HG02885 (cell line): ENCODE results near the gene POMP.
"Not testable (repeated sequence)": the region's sequence is repeated elsewhere in the genome, so short reads cannot be mapped to it uniquely, and the experiment has no call there.

Experiments
- ATAC-seq: cut with Tn5 transposase; IDR thresholded peaks from one replicate; pipeline ENCODE4 v1.9.1; 2021; ENCODE audit warnings: mild to moderate bottlenecking; ENCODE audit not compliant: unreplicated experiment, poor library complexity

Gene POMP

DNA sequence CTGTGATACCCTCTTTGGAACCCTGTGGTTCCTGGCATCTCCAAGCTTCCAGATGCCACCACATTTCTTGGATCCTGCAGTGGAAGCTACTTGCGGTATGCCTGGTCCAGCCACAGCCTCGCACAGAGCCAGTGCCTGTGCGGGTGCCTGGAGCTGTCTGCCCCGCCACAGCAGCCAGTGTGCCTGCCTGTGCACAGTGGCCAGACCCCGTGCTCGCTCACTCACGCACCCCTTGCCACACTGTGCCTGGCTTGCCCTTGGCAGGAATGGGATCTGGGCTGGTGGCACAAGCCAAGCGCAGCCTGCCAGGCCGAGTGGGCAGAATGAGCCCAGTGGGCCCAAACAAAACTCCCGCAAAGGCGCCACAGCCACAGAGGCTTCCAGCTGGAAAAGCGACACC is 26.2 kb downstream of the POMP start:
- no peak for ATAC-seq

GRCh38 chr13:28685892-28686291 is 27.0 kb downstream of the POMP start:
- ATAC-seq: no peak

GRCh38 chr13:28693605-28694491 is 34.9 kb downstream of the POMP start:
- not testable (repeated sequence) for ATAC-seq

DNA sequence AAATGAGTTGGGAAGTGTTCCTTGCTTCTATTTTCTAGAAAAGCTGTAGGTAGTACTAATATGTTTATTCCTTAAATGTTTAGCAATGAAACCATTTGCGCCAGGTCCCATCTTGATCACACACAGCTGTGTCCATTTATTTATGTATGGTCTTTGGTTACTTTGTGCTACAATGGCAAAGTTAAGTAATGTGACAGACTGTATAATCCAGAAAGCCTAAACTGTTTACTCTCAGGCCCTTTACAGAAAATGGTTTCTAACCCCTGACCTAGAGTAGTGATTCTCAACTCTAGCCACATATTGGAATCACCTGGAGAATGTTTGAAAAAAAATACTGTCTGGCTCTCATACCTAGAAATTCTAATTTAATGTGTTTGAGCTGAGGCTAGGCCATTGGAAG is 38.5 kb downstream of the POMP start:
- no peak for ATAC-seq

DNA sequence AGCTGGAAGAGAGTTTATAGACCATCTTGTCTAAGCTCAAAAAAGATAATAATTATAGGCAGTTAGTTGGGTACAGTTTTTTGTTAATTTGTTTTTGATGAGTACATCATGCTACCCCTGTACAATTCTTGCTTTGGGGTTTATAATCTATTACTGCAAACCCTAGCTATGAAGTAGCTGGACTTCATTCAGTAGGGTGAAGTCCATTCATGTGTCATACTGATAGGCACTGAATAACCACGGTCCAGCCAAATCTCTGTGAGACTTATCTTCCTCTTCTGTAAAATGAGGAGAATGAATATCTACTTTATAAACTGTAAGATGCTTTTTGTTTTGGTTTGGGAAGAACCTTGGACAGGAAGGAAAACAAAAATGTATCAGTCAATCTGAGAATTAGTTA is 40.3 kb downstream of the POMP start:
- no peak for ATAC-seq

GRCh38 chr13:28704282-28704681 is 45.4 kb downstream of the POMP start:
- no peak for ATAC-seq

- ATAC-seq: no peak
Observed at GRCh38 chr13:28704919-28705318, 46.0 kb downstream of the POMP start.

- no peak for ATAC-seq
Observed at GRCh38 chr13:28705461-28706083, 46.6 kb downstream of the POMP start.

- peak; percentile 97 for ATAC-seq
Observed at GRCh38 chr13:28707629-28708427, 48.9 kb downstream of the POMP start.

DNA sequence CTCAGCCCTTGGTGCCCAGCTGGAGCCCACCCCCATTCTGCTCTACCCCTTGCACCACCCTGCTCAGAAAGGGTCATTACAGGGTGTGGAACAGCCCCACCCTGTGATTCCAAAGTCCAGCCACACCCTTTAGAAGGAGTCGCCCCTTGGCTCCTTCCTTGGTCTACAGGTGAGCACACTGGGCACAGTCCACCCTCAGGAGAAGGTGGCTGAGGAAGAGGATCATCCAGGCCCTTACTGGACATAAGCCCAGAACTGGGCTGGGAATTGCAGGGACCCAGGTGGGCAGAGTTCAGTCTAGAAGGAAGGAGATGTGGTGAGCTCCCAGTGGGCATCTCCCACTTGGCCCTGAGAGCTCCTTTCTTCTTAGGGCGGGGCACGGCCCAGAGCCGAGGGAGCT is 51.2 kb downstream of the POMP start:
- no peak for ATAC-seq

DNA sequence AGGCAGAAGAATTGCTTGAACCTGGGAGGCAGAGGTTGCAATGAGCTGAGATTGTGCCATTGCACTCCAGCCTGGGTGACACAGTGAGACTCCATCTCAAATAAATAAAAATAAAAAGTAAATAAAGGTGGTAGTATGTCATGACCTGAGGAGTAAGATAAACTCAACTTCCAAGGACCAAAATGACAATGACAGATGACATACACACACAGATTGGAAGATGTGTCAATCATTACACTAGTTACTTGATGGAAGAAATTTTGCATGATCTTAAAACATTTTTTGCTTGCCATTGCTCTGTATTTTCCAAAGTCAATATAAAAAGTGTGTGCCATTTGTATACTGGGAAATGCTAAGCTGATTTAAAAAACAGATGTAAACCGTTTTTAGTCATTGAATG is 55.7 kb downstream of the POMP start:
- no peak for ATAC-seq

GRCh38 chr13:28716511-28716910 is 57.6 kb downstream of the POMP start:
- no peak for ATAC-seq

GRCh38 chr13:28717170-28717569 is 58.2 kb downstream of the POMP start:
- ATAC-seq: no peak

- no peak for ATAC-seq
Observed at GRCh38 chr13:28718196-28718542, 59.2 kb downstream of the POMP start.

GRCh38 chr13:28718543-28719226 is 59.8 kb downstream of the POMP start, which contains the start of gene SLC46A3:
Gene SLC46A3, minus strand, starts transcription at chr13:28718970. Its CDS starts 972 bp downstream, at chr13:28717998.
- peak; percentile 99 for ATAC-seq

DNA sequence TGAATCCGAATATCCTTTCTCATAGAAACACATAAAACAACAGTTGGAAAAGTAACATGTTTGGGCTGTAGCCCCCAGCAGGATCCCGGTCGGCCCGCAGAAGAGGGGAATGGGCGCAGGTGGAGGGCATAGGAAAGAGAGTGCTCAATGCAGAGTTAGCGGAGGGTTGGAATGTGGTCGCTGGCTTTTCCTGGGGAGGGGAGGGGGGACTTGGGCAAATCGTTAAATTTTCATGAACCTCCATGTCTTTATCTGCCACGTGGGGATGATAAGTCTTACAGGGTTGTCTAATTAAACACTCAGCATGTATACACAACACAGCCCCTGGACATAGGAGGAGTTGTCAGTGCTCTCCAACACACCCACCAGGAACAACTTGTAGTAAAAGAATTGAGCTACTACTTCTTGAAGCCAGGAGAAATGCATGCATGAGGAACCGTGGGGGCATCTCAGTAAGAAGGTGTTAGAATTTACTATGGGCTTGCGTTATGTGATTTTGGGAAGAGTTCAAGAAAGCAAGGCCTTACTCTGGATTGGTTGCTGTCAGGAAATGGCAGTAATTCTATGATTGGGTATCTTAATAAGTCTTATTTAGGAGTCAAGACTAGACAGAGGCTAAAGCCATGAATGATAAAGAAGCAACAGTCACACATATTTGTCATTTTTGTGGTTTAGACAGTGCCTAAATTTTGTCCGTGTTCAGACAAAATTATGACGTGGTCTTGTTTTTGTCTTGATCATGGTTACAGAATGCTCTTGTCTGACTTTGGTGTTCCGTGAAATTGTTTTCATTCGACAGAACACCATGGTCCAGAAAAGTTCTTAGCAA is 60.5 kb downstream of the POMP start:
- ATAC-seq: no peak

DNA sequence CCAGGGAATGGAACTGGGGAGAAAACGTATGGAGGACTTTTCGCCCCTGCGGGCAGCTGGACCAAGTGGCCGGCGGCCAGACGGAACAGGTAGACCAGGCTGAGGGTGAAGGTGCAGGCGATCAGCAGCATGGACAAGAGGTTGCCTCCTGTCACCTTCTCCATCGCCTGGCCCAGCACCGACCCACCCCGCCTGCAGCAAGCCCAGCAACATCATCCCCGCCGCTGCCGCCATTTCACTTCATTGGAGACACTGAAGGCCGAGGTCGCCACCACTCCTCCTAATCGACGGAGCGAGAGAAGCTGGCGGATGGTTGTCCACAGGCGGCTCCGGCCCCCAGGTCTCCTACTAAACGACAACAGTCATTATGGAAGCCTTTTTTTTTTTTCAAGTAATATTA is 64.9 kb downstream of the POMP start:
- ATAC-seq: no peak

- no peak for ATAC-seq
Observed at GRCh38 chr13:28725046-28725610, 66.2 kb downstream of the POMP start.
